ENCODE results near the gene CAPN9.

Gene CAPN9

DNA sequence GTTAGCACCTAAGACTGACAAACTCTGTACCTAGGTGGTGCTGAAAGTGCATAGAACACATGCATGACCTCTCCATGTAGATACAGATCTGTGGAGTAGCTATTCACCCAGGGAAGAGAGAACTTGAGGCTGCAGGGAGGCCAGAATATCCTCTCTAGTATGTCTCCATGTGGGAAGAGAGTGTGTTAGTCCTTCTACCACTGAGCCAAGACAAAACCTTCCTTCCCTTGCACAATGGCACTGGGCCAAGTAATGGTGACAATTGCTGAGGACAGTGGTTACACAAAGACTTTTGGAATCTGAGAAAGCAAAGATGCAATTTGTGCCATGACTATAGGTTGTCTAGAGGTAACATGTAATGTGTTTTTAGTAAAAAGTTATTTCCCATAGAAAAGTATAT lies 68.8 kb downstream of the CAPN9 start:
- no peak overlapping the region for H3K4me3 ChIP-seq (ENCODE audit: low read length)
- TF ChIP-seq, protein P1, sequence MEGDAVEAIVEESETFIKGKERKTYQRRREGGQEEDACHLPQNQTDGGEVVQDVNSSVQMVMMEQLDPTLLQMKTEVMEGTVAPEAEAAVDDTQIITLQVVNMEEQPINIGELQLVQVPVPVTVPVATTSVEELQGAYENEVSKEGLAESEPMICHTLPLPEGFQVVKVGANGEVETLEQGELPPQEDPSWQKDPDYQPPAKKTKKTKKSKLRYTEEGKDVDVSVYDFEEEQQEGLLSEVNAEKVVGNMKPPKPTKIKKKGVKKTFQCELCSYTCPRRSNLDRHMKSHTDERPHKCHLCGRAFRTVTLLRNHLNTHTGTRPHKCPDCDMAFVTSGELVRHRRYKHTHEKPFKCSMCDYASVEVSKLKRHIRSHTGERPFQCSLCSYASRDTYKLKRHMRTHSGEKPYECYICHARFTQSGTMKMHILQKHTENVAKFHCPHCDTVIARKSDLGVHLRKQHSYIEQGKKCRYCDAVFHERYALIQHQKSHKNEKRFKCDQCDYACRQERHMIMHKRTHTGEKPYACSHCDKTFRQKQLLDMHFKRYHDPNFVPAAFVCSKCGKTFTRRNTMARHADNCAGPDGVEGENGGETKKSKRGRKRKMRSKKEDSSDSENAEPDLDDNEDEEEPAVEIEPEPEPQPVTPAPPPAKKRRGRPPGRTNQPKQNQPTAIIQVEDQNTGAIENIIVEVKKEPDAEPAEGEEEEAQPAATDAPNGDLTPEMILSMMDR (IDR thresholded peaks at IDR 0.05; ENCODE audit: insufficient read depth, low read depth, low read length, missing control alignments) = no peak
- no peak for DNase-seq (ENCODE audit: low read depth)

- no peak overlapping the region for H3K4me3 ChIP-seq (ENCODE audit: low read length)
- TF ChIP-seq, protein P1 (IDR thresholded peaks at IDR 0.05; ENCODE audit: insufficient read depth, low read depth, low read length, missing control alignments) = no peak
- no peak for DNase-seq (ENCODE audit: low read depth)
Measured at GRCh38 chr1:230818367-230818766, 71.2 kb downstream of the CAPN9 start.

DNA sequence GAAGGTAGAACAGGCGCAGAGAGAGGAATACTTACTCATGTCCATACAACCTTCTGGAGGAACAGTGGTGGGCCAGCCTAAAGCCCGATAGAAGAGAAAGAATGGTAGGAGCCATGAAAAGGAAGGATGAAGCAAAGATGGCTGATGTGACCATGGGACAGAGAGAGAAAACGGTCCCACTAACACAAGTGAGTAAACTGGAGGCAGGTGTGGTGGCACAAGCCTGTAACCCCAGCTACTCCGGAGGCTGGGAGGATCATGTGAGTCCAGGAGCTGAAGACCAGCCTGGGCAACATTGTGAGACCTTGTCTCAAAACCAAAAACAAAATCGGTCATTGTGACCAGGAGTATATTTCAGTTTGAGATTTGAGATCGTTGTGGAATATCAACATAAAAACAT lies 71.7 kb downstream of the CAPN9 start:
- no peak overlapping the region for H3K4me3 ChIP-seq (ENCODE audit: low read length)
- TF ChIP-seq, protein P1 (IDR thresholded peaks at IDR 0.05; ENCODE audit: insufficient read depth, low read depth, low read length, missing control alignments) = no peak
- no peak for DNase-seq (ENCODE audit: low read depth)

GRCh38 chr1:230819976-230820375 lies 72.8 kb downstream of the CAPN9 start:
- DNase-seq (ENCODE audit: low read depth) = no peak
- H3K4me3 ChIP-seq (ENCODE audit: low read length) = no peak overlapping the region
- TF ChIP-seq, protein P1 (IDR thresholded peaks at IDR 0.05; ENCODE audit: insufficient read depth, low read depth, low read length, missing control alignments) = no peak

DNA sequence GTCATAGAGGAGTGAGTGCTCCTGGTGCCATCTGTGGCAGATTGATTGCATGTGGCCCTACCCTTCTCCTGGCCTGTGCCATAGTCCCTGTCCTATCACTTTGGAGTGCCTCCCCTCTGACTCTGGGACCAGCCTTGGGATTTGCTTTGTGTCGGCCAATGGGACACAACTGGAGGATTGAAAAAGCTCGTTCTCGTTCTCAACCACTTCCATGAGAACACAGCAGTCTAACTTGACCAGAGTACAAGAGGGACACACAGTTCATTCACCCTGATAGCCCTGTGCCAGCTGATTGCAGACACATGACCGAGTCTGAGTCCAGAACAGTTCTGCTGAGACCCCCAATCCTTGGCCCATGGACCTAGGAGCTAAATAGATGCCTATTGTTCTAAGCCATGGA lies 73.4 kb downstream of the CAPN9 start:
- no peak overlapping the region for H3K4me3 ChIP-seq (ENCODE audit: low read length)
- no peak for DNase-seq (ENCODE audit: low read depth)
- TF ChIP-seq, protein P1 (IDR thresholded peaks at IDR 0.05; ENCODE audit: insufficient read depth, low read depth, low read length, missing control alignments) = no peak

GRCh38 chr1:230821346-230821745 lies 74.2 kb downstream of the CAPN9 start:
- H3K4me3 ChIP-seq (ENCODE audit: low read length) = no peak overlapping the region
- TF ChIP-seq, protein P1 (IDR thresholded peaks at IDR 0.05; ENCODE audit: insufficient read depth, low read depth, low read length, missing control alignments) = no peak
- no peak for DNase-seq (ENCODE audit: low read depth)

DNA sequence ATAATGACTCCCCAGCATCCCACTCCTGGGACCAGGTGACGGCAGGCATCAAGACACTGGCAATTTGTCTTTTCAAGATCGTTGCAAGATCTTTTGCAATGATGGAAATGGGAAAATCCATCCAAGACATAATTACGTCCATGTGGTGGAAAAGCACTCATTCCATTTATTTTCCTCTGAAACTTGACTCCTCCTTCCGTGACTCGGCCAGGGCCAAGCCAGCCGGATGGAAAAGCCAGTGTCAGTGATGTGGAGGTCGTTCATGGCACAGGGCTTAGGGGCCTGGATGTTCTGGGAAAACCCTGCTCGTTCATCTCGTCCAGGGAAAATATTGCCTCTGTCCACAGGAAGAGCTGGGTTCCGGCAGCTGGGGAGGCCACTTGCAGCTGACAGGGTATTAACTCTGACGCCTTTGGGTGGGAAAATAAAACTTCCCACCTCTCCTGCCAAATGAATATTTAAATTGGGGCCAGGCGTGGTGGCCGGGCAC lies 74.9 kb downstream of the CAPN9 start:
- no peak overlapping the region for H3K4me3 ChIP-seq (ENCODE audit: low read length)
- TF ChIP-seq, protein P1 (IDR thresholded peaks at IDR 0.05; ENCODE audit: insufficient read depth, low read depth, low read length, missing control alignments) = no peak
- DNase-seq (ENCODE audit: low read depth) = no peak
